Hepatocyte (in vitro differentiated cells): ENCODE measurements around the gene ARL6IP5.

Experiments
- EZH2 ChIP-seq: fragments of 200-600 bp; sonication (generic); IDR thresholded peaks from 2 replicates; pipeline ENCODE4 v1.6.1; 2016; ENCODE audit warnings: antibody characterized with exemption, mild to moderate bottlenecking, borderline replicate concordance
- TF ChIP-seq, protein P1 (sequence below): fragments of 200-600 bp; sonication (generic); IDR thresholded peaks from 2 replicates; pipeline ENCODE4 v1.5.1; 2016; ENCODE audit warnings: antibody characterized with exemption, mild to moderate bottlenecking; ENCODE audit not compliant: poor library complexity

DNA sequence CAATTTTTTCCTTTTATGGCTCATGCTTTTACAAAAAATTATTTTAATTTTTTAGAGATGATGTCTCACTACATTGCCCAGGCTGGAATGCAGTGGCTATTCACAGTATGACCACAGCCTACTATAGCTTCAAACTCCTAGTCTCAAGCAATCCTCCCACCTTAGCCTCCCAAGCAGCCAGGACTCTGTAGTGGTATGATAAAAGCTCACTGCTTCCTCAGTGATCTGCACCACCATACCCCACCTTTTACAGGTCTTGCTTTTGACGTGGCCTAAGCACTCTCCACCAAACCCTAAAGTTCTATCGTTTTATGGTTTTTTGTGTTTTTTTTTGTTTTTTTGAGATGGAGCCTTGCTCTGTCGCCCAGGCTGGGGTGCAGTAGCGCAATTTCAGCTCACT is 18.6 kb upstream of the ARL6IP5 start:
- TF ChIP-seq, protein P1, sequence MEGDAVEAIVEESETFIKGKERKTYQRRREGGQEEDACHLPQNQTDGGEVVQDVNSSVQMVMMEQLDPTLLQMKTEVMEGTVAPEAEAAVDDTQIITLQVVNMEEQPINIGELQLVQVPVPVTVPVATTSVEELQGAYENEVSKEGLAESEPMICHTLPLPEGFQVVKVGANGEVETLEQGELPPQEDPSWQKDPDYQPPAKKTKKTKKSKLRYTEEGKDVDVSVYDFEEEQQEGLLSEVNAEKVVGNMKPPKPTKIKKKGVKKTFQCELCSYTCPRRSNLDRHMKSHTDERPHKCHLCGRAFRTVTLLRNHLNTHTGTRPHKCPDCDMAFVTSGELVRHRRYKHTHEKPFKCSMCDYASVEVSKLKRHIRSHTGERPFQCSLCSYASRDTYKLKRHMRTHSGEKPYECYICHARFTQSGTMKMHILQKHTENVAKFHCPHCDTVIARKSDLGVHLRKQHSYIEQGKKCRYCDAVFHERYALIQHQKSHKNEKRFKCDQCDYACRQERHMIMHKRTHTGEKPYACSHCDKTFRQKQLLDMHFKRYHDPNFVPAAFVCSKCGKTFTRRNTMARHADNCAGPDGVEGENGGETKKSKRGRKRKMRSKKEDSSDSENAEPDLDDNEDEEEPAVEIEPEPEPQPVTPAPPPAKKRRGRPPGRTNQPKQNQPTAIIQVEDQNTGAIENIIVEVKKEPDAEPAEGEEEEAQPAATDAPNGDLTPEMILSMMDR = no peak
- TF ChIP-seq EZH2 = no peak
